GM23338 (cell line): ENCODE measurements around the gene CMIP.

Experiments
- CREB1 ChIP-seq: fragments of 250-450 bp; sonication (Bioruptor Pico); IDR thresholded peaks from 2 replicates; pipeline ENCODE4 v1.5.0; 2020; ENCODE audit warnings: low read depth, mild to moderate bottlenecking, moderate library complexity
- EZH2 ChIP-seq: fragments of 200-600 bp; sonication (generic); IDR thresholded peaks from one replicate; pipeline ENCODE4 v1.8.0; 2017; ENCODE audit warnings: antibody characterized with exemption, mild to moderate bottlenecking, low read depth; ENCODE audit not compliant: unreplicated experiment
- EZH2phosphoT487 ChIP-seq: fragments of 200-600 bp; sonication (generic); IDR thresholded peaks from one replicate; pipeline ENCODE4 v1.8.1; 2018; ENCODE audit warnings: antibody characterized with exemption; ENCODE audit not compliant: unreplicated experiment
- JUNB ChIP-seq: IDR thresholded peaks from one replicate; pipeline ENCODE4 v1.6.1; 2016; ENCODE audit warnings: antibody characterized with exemption; ENCODE audit not compliant: unreplicated experiment
- NANOG ChIP-seq: IDR thresholded peaks from 2 replicates; pipeline ENCODE4 v1.6.1; 2016; ENCODE audit warnings: antibody characterized with exemption, borderline replicate concordance
- POLR2AphosphoS5 ChIP-seq: IDR thresholded peaks from 2 replicates; pipeline ENCODE4 v1.6.1; 2016; ENCODE audit warnings: antibody characterized with exemption, low read depth
- STAT1 ChIP-seq: IDR thresholded peaks from one replicate; pipeline ENCODE4 v1.6.1; 2016; ENCODE audit warnings: antibody characterized with exemption; ENCODE audit not compliant: unreplicated experiment
- ZNF114 ChIP-seq: fragments of 250-450 bp; sonication (Bioruptor Pico); IDR thresholded peaks from 2 replicates; pipeline ENCODE4 v1.5.0; 2020; ENCODE audit warnings: mild to moderate bottlenecking, moderate library complexity
- ZNF331 ChIP-seq: fragments of 250-450 bp; sonication (Bioruptor Pico); IDR thresholded peaks from 2 replicates; pipeline ENCODE4 v1.5.0; 2020; ENCODE audit warnings: low read depth, mild to moderate bottlenecking, moderate library complexity
- TF ChIP-seq, protein P1 (sequence below): IDR thresholded peaks from one replicate; pipeline ENCODE4 v1.6.1; 2018; ENCODE audit warnings: antibody characterized with exemption; ENCODE audit not compliant: unreplicated experiment
- TF ChIP-seq, protein P2 (sequence below), 2 experiments: fragments of 200-600 bp in 1 of 2; sonication (generic) in 1 of 2; conservative IDR thresholded peaks; 2 replicates each; pipeline versions ENCODE4 v1.5.1 to v1.6.1; 2016 to 2017; ENCODE audit warnings: antibody characterized with exemption in 2 of 2, low read depth in 2 of 2, mild to moderate bottlenecking in 2 of 2, moderate library complexity in 1 of 2
- TF ChIP-seq, protein P3 (sequence below): IDR thresholded peaks from 2 replicates; pipeline ENCODE4 v1.6.1; 2016; ENCODE audit warnings: antibody characterized with exemption

DNA sequence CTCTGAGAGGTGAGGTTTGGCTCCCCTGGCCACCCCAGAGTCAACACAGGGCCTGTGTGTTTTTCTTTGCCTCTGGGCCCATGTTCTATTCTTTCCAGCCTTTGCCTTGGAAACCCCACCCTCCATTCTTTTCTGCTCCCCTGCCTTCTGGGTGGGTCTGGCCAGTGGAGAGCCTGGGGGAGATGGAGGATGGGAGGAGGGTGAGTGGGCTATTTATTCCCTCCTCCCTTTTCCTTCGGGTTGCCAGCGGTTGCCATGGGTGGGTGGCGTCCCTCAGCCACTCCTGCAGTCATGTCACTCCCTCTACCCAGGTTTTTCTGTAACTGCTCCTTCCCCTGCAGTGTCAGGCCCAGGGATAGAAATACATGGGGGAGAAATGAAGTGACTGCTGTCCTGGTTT lies 15.5 kb downstream of the CMIP start:
- TF ChIP-seq, protein P1, sequence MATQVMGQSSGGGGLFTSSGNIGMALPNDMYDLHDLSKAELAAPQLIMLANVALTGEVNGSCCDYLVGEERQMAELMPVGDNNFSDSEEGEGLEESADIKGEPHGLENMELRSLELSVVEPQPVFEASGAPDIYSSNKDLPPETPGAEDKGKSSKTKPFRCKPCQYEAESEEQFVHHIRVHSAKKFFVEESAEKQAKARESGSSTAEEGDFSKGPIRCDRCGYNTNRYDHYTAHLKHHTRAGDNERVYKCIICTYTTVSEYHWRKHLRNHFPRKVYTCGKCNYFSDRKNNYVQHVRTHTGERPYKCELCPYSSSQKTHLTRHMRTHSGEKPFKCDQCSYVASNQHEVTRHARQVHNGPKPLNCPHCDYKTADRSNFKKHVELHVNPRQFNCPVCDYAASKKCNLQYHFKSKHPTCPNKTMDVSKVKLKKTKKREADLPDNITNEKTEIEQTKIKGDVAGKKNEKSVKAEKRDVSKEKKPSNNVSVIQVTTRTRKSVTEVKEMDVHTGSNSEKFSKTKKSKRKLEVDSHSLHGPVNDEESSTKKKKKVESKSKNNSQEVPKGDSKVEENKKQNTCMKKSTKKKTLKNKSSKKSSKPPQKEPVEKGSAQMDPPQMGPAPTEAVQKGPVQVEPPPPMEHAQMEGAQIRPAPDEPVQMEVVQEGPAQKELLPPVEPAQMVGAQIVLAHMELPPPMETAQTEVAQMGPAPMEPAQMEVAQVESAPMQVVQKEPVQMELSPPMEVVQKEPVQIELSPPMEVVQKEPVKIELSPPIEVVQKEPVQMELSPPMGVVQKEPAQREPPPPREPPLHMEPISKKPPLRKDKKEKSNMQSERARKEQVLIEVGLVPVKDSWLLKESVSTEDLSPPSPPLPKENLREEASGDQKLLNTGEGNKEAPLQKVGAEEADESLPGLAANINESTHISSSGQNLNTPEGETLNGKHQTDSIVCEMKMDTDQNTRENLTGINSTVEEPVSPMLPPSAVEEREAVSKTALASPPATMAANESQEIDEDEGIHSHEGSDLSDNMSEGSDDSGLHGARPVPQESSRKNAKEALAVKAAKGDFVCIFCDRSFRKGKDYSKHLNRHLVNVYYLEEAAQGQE, result no peak
- TF ChIP-seq, protein P2, sequence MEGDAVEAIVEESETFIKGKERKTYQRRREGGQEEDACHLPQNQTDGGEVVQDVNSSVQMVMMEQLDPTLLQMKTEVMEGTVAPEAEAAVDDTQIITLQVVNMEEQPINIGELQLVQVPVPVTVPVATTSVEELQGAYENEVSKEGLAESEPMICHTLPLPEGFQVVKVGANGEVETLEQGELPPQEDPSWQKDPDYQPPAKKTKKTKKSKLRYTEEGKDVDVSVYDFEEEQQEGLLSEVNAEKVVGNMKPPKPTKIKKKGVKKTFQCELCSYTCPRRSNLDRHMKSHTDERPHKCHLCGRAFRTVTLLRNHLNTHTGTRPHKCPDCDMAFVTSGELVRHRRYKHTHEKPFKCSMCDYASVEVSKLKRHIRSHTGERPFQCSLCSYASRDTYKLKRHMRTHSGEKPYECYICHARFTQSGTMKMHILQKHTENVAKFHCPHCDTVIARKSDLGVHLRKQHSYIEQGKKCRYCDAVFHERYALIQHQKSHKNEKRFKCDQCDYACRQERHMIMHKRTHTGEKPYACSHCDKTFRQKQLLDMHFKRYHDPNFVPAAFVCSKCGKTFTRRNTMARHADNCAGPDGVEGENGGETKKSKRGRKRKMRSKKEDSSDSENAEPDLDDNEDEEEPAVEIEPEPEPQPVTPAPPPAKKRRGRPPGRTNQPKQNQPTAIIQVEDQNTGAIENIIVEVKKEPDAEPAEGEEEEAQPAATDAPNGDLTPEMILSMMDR (conservative IDR thresholded peaks at IDR 0.05; ENCODE audit: low read depth in 2 of 2), result no peak
- no peak for TF ChIP-seq EZH2
- TF ChIP-seq POLR2AphosphoS5, result no peak
- TF ChIP-seq CREB1 (CRISPR knock-in tag), result no peak
- TF ChIP-seq NANOG, result no peak
- no peak for TF ChIP-seq ZNF114
- TF ChIP-seq EZH2phosphoT487, result no peak
- TF ChIP-seq, protein P3, sequence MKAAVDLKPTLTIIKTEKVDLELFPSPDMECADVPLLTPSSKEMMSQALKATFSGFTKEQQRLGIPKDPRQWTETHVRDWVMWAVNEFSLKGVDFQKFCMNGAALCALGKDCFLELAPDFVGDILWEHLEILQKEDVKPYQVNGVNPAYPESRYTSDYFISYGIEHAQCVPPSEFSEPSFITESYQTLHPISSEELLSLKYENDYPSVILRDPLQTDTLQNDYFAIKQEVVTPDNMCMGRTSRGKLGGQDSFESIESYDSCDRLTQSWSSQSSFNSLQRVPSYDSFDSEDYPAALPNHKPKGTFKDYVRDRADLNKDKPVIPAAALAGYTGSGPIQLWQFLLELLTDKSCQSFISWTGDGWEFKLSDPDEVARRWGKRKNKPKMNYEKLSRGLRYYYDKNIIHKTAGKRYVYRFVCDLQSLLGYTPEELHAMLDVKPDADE, result no peak
- TF ChIP-seq JUNB, result no peak
- no peak for TF ChIP-seq STAT1
- TF ChIP-seq ZNF331 (CRISPR knock-in tag), result no peak
